VCaP (cell line): ENCODE measurements around the gene STX18.

Source experiments
- H3K27ac ChIP-seq: fragments of 450-650 bp; 2 replicates; pipeline ENCODE4 v1.5.1; 2017
- CTCF ChIP-seq: fragments of 450-650 bp; conservative IDR thresholded peaks from 2 replicates; pipeline ENCODE4 v1.5.1; 2017; ENCODE audit warnings: mild to moderate bottlenecking, moderate library complexity

The STX18 gene

GRCh38 chr4:4392501-4393183, 149.2 kb downstream of the STX18 start:
- H3K27ac ChIP-seq, result peak overlapping the region; percentile 43; the same call in 1 of the 2 replicates
- TF ChIP-seq CTCF, result no peak

- no peak for TF ChIP-seq CTCF
- H3K27ac ChIP-seq, result peak overlapping the region; percentile 43; the same call in 1 of the 2 replicates
These were observed 150.0 kb downstream of the STX18 start for GRCh38 chr4:4391866-4392265.

- H3K27ac ChIP-seq, result peak overlapping the region; percentile 43; the same call in 1 of the 2 replicates
- TF ChIP-seq CTCF, result no peak
These were observed 151.2 kb downstream of the STX18 start for GRCh38 chr4:4390515-4391240.

GRCh38 chr4:4390046-4390445, 151.8 kb downstream of the STX18 start:
- no peak overlapping the region for H3K27ac ChIP-seq
- no peak for TF ChIP-seq CTCF

- TF ChIP-seq CTCF, result no peak
- H3K27ac ChIP-seq, result no peak overlapping the region
These were observed 152.8 kb downstream of the STX18 start for GRCh38 chr4:4388836-4389575.

GRCh38 chr4:4388311-4388790, 153.5 kb downstream of the STX18 start:
- TF ChIP-seq CTCF, result no peak
- no peak overlapping the region for H3K27ac ChIP-seq
